CD4-positive, alpha-beta T cell treated with Interleukin-4 for 4 hours (primary cell): ENCODE data around the gene SDHA.
"Not testable (repeated sequence)": the region's sequence is repeated elsewhere in the genome, so short reads cannot be mapped to it uniquely, and the experiment has no call there.

ENCODE experiments used
- DNase-seq: peaks from one replicate; pipeline ENCODE4 v3.0.0-alpha.2; 2020

Gene SDHA

GRCh38 chr5:303741-304140 lies 85.6 kb downstream of the SDHA start:
- not testable (repeated sequence) for DNase-seq

DNA sequence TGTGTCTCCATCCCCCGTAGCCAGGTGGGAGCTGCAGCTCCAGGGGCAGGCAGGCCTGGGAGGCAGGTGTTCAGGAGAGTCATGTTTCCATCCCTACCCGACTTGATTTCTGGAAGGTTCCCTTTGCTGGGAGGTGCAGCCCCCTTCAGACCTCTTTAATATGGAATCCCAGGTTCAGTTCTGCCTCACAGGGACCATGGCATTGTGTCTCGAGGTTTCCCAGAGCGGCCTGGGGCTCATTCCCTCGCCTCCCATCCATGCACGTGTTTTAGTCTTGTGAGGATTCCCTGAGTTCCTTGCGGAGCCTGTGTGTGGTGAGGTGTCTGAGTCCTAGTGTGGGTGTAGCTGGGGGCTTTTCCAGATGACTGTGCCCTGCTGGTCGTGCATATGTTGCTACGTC lies 86.9 kb downstream of the SDHA start:
- no peak for DNase-seq

DNA sequence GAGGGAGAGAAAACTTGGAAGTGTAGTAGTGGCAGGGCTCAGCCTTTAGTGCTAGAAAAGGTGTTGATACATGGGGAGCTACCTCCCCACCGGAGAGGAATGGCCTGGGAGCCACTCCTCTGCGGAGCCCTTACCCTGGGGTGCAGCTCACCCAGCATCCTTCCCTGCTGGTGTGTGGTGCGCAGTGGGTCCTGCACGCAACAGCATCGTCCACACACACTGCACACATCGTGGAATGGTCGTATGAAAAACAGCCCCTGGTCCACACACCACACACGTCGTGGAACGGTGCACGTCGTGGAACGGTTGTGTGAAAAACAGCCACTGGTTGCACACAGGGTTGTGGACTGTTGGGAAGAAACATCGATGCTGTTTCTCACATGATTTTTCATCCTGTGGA lies 87.3 kb downstream of the SDHA start:
- DNase-seq: no peak

GRCh38 chr5:306011-306805 lies 88.1 kb downstream of the SDHA start:
- no peak for DNase-seq
